Measurements from ENCODE around the gene FRK. TPM values are rescaled to one million over a fixed set of nuclear protein-coding genes. Genes with fewer than 3 reads are reported as not detected.

FRK gene
- total RNA-seq, 1 experiment from 2014 or later: 17.2 TPM

DNA sequence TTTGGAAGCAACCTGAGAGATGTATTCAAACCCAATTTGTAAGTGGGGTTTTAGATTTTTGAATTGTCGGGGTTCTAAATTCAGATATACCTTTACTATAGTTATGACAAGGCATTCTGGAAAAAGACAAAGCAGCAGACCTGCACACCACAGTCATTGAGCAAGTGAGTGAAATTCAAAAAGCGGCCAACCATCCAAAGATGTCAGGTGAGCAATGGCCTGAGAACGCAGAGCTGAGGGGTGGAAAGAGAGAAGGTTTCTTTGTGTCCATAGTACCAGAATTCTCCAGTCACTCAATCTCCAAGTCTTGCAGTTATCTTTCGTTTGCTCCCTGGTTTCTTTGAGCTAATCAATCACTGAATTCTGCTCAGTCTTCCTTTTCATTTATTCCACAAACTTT is 1.8 kb upstream of the FRK start:
- Histone ChIP-seq H3K9me2 (ENCODE audit: insufficient read depth) (no peaks in the 10 kb centered on the region), H3K36me3 (ENCODE audit: low read depth) (no peaks in the 10 kb centered on the region), H3K79me2 (ENCODE audit: low read depth) (peaks cover 18% of the 10 kb centered on the region), H2AFZ (no peak overlapping the region), H3K4me1 (replicated peaks; ENCODE audit: insufficient read depth) (peaks cover 26% of the 10 kb centered on the region), H3K27ac (no peak overlapping the region), H4K20me1 (ENCODE audit: insufficient read depth) (no peaks in the 10 kb centered on the region), H3K4me3 (no peak overlapping the region), H3K27me3 (ENCODE audit: insufficient read depth, low read depth) (no peaks in the 10 kb centered on the region), H3K9me3 (ENCODE audit: insufficient read depth, low read depth) (no peaks in the 10 kb centered on the region), H3F3A (ENCODE audit: insufficient read depth, low read depth) (peaks cover 30% of the 10 kb centered on the region), H3K4me2 (no peak overlapping the region)
- intact Hi-C loops (cut with micrococcal nuclease; ENCODE audit: unreplicated experiment): no loop called here
- no peak for DNase-seq
- CTCF ChIA-PET: no interaction called here
- POLR2A ChIA-PET (ENCODE audit: unreplicated experiment): no interaction called here
- no TSS peak for BruUV-seq (replicated peaks)
- TF ChIP-seq, protein P1, sequence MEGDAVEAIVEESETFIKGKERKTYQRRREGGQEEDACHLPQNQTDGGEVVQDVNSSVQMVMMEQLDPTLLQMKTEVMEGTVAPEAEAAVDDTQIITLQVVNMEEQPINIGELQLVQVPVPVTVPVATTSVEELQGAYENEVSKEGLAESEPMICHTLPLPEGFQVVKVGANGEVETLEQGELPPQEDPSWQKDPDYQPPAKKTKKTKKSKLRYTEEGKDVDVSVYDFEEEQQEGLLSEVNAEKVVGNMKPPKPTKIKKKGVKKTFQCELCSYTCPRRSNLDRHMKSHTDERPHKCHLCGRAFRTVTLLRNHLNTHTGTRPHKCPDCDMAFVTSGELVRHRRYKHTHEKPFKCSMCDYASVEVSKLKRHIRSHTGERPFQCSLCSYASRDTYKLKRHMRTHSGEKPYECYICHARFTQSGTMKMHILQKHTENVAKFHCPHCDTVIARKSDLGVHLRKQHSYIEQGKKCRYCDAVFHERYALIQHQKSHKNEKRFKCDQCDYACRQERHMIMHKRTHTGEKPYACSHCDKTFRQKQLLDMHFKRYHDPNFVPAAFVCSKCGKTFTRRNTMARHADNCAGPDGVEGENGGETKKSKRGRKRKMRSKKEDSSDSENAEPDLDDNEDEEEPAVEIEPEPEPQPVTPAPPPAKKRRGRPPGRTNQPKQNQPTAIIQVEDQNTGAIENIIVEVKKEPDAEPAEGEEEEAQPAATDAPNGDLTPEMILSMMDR (conservative IDR thresholded peaks at IDR 0.05): no peak
- no peak for TF ChIP-seq EZH2 (IDR thresholded peaks at IDR 0.05; ENCODE audit: low read depth)

- BruUV-seq (replicated peaks): TSS peak; percentile 92
- Histone ChIP-seq H3K4me1 (replicated peaks; ENCODE audit: insufficient read depth) (peaks cover 52% of the 10 kb centered on the region), H3K4me3 (peak overlapping the region; percentile 64), H3K4me2 (peak overlapping the region; percentile 90), H3K9me2 (ENCODE audit: insufficient read depth) (no peaks in the 10 kb centered on the region), H3K9me3 (ENCODE audit: insufficient read depth, low read depth) (no peaks in the 10 kb centered on the region), H3K27me3 (ENCODE audit: insufficient read depth, low read depth) (no peaks in the 10 kb centered on the region), H3K79me2 (ENCODE audit: low read depth) (peaks cover 43% of the 10 kb centered on the region), H3K36me3 (ENCODE audit: low read depth) (0 out of 2 replicates have a peak, but pooled peaks cover 4% of the 10 kb centered on the region), H3K27ac (peak overlapping the region; percentile 91), H3F3A (ENCODE audit: insufficient read depth, low read depth) (peaks cover 30% of the 10 kb centered on the region), H4K20me1 (ENCODE audit: insufficient read depth) (no peaks in the 10 kb centered on the region), H2AFZ (peak overlapping the region; percentile 86)
- intact Hi-C loops (cut with micrococcal nuclease; ENCODE audit: unreplicated experiment): loop anchor here (1.0 to 5.0 kb wide), 3 partner anchors 40 to 1058 kb away; partner anchors contain the start of gene NT5DC1
- ChIA-PET CTCF (interaction anchor here (0.7 to 1.8 kb wide), 4 partner anchors 14 to 49 kb away, joined by 3 to 23 read pairs (median 4); no protein-coding TSS in a partner anchor), POLR2A (ENCODE audit: unreplicated experiment) (interaction anchor here (0.6 to 1.4 kb wide), 5 partner anchors 17 to 1542 kb away, joined by 3 to 7 read pairs (median 3); partner anchors contain the start of genes GOPC and NT5DC1)
- DNase-seq: peak; percentile 24 to 87
- TF ChIP-seq EZH2 (IDR thresholded peaks at IDR 0.05; ENCODE audit: low read depth): no peak
- TF ChIP-seq, protein P1 (conservative IDR thresholded peaks at IDR 0.05): no peak
Measured at GRCh38 chr6:116059713-116060571, 749 bp downstream of the FRK start.

DNA sequence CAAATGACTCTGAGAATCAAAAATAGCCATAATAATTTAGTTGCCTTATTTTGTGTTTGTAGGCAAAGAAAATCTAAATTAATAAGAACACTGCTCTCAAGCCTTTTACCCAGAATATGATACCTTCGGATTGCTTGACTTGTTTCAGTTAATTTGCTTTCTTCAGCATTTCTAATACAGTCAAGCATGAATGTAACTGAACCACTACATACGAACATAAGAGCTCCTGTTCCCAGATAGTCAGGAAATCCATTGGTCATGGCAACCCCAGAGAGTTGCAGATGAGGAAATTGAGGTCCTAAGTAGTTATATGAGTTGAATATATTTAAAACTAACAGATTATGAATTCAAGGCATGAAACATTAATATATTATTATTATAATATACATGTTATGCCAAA is 2.9 kb downstream of the FRK start:
- H3K4me1 ChIP-seq (replicated peaks; ENCODE audit: insufficient read depth): peaks cover 56% of the 10 kb centered on the region
- 0 out of 2 replicates have a peak, but pooled peaks cover 4% of the 10 kb centered on the region for H3K9me2 ChIP-seq (ENCODE audit: insufficient read depth)
- 0 out of 2 replicates have a peak overlapping the region, but pooled peaks have one; percentile 5 for H2AFZ ChIP-seq
- intact Hi-C loops (cut with micrococcal nuclease; ENCODE audit: unreplicated experiment): loop anchor here (5.0 kb wide), 1 partner anchor 1055 kb away; no protein-coding TSS in a partner anchor
- H3K36me3 ChIP-seq (ENCODE audit: low read depth): 0 out of 2 replicates have a peak, but pooled peaks cover 9% of the 10 kb centered on the region
- DNase-seq: no peak
- no peaks in the 10 kb centered on the region for H3K9me3 ChIP-seq (ENCODE audit: insufficient read depth, low read depth)
- H4K20me1 ChIP-seq (ENCODE audit: insufficient read depth): no peaks in the 10 kb centered on the region
- H3K79me2 ChIP-seq (ENCODE audit: low read depth): peaks cover 58% of the 10 kb centered on the region
- no peaks in the 10 kb centered on the region for H3K27me3 ChIP-seq (ENCODE audit: insufficient read depth, low read depth)
- POLR2A ChIA-PET (ENCODE audit: unreplicated experiment): no interaction called here
- H3K27ac ChIP-seq: no peak overlapping the region
- H3K4me3 ChIP-seq: peak overlapping the region; percentile 64
- peak overlapping the region; percentile 90 for H3K4me2 ChIP-seq
- BruUV-seq (replicated peaks): no TSS peak
- peaks cover 30% of the 10 kb centered on the region for H3F3A ChIP-seq (ENCODE audit: insufficient read depth, low read depth)
- TF ChIP-seq, protein P1 (conservative IDR thresholded peaks at IDR 0.05): no peak
- TF ChIP-seq EZH2 (IDR thresholded peaks at IDR 0.05; ENCODE audit: low read depth): no peak
- CTCF ChIA-PET: interaction anchor here (1.5 kb wide), 1 partner anchor 47 kb away, joined by 4 read pairs; no protein-coding TSS in a partner anchor
